Tibial artery (tissue), 4 donors: ENCODE results near the gene RAB11FIP4.

ENCODE experiments used
- DNase-seq, 2 donors: peaks; one replicate each; pipeline ENCODE4 v3.0.0-alpha.2; 2019
- H3K27ac ChIP-seq, 2 donors: fragments of 200-600 bp; sonication (generic) in 1 of 2; 1 replicate in 1 of 2; 2 replicates in 1 of 2; pipeline ENCODE4 v1.5.1; 2018 to 2019; ENCODE audit warnings: mild to moderate bottlenecking in 1 of 2
- H3K27me3 ChIP-seq, 2 donors: fragments of 200-600 bp; sonication (generic) in 1 of 2; one replicate each; pipeline versions ENCODE4 v1.5.1 to v1.6.0; 2016 to 2019
- H3K36me3 ChIP-seq, 3 donors: fragments of 200-600 bp; sonication (generic) in 2 of 3; one replicate each; pipeline ENCODE4 v1.5.1; 2016 to 2019; ENCODE audit warnings: mild to moderate bottlenecking in 2 of 3
- H3K4me1 ChIP-seq, 4 donors: fragments of 200-600 bp; sonication (generic) in 2 of 4; 1 replicate in 3 of 4; 2 replicates in 1 of 4; pipeline ENCODE4 v1.5.1; 2016 to 2019
- H3K4me3 ChIP-seq, 2 donors: fragments of 200-600 bp; sonication (generic) in 1 of 2; 1 replicate in 1 of 2; 2 replicates in 1 of 2; pipeline ENCODE4 v1.5.1; 2018 to 2019; ENCODE audit warnings: mild to moderate bottlenecking in 2 of 2
- H3K9me3 ChIP-seq, 3 donors: fragments of 200-600 bp; sonication (generic) in 1 of 3; one replicate each; pipeline ENCODE4 v1.5.1; 2016 to 2019
- intact Hi-C: fragments of 100-400 bp; cut with DNase I; formaldehyde crosslinking; loops from one replicate; pipeline ENCODE4 v1.15.0; 2023; ENCODE audit warnings: low total_unique reads
- TF ChIP-seq, protein P1 (sequence below), 2 experiments: fragments of 200-600 bp in 1 of 2; fragments of 450-650 bp in 1 of 2; IDR thresholded peaks; one replicate each; pipeline ENCODE4 v1.5.1; 2017 to 2019; ENCODE audit warnings: antibody characterized with exemption in 2 of 2, mild to moderate bottlenecking in 1 of 2, moderate library complexity in 1 of 2

The RAB11FIP4 gene

DNA sequence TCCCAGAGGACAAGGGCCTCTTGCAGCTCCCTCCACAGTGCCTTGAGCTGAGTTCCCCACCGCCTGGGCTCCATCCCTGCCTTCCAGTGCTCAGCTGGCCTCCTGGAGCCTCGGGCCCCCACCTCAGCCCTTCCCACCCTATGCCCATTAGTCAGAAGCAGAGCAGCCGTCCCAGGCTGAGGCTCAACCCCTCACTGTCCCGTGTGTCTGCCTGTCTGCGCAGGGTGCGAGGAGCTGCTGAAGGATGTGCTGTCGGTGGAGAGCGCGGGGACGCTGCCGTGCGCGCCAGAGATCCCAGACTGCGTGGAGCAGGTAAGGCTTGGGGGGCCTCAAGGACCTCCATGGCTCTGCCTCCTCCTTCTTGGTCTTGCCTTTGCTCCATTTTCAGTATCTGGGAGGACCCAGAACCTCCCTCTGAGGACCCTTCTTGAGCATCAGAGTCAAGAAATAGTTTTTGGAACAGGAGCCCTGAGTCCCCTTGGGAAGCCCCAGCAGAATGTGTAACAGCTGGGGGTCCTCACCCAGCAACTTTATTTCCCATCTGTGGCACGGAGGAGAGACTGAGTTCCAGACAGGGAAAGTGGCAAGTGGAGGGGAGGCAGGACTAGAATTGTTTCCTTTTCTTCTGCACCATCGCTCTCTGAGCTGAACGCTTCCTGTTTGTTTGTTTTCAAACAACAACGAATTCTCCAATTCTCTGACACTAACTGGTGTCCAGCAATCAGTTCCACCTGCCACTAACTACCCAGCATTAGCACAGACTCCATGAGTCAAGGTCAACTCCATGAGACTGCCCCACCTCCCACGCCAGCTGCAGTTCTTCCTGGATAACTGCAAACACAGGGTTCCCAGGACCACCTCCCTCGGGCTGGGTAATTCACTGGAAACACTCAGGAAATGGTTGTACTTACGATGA is 42.6 kb downstream of the RAB11FIP4 start:
- Histone ChIP-seq H3K27ac (no peak overlapping the region), H3K36me3 (no peaks in the 10 kb centered on the region), H3K27me3 (peaks cover 0 to 44% of the 10 kb centered on the region in 2 donors), H3K4me1 (peaks cover 0 to 6% (median 0%) of the 10 kb centered on the region in 4 donors), H3K4me3 (no peak overlapping the region), H3K9me3 (no peaks in the 10 kb centered on the region)
- DNase-seq: no peak
- intact Hi-C loops: loop anchor here (10.0 kb wide), 2 partner anchors 411 to 471 kb away; partner anchors contain the start of gene UTP6
- TF ChIP-seq, protein P1, sequence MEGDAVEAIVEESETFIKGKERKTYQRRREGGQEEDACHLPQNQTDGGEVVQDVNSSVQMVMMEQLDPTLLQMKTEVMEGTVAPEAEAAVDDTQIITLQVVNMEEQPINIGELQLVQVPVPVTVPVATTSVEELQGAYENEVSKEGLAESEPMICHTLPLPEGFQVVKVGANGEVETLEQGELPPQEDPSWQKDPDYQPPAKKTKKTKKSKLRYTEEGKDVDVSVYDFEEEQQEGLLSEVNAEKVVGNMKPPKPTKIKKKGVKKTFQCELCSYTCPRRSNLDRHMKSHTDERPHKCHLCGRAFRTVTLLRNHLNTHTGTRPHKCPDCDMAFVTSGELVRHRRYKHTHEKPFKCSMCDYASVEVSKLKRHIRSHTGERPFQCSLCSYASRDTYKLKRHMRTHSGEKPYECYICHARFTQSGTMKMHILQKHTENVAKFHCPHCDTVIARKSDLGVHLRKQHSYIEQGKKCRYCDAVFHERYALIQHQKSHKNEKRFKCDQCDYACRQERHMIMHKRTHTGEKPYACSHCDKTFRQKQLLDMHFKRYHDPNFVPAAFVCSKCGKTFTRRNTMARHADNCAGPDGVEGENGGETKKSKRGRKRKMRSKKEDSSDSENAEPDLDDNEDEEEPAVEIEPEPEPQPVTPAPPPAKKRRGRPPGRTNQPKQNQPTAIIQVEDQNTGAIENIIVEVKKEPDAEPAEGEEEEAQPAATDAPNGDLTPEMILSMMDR (IDR thresholded peaks at IDR 0.05): no peak

DNA sequence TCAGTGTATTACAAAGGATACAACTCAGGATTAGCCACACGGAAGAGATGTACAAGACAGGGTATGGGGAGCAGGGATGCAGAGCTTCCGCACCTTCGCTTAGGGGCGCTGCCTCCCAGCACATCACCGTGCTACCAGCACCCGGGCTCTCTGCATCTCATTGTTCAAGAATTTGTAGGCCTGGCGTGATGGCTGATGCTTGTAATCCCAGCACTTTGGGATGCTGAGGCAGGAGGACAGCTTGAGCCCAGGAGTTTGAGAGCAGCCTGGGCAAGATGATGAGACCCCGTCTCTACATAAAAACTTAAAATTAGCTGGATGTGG is 43.2 kb downstream of the RAB11FIP4 start:
- intact Hi-C loops: loop anchor here (10.0 kb wide), 2 partner anchors 410 to 470 kb away; partner anchors contain the start of gene UTP6
- TF ChIP-seq, protein P1 (IDR thresholded peaks at IDR 0.05): no peak
- Histone ChIP-seq H3K4me3 (no peak overlapping the region), H3K9me3 (no peaks in the 10 kb centered on the region), H3K27ac (no peak overlapping the region), H3K27me3 (peaks cover 0 to 39% of the 10 kb centered on the region in 2 donors), H3K36me3 (no peaks in the 10 kb centered on the region), H3K4me1 (peaks cover 0 to 6% (median 0%) of the 10 kb centered on the region in 4 donors)
- DNase-seq: no peak

DNA sequence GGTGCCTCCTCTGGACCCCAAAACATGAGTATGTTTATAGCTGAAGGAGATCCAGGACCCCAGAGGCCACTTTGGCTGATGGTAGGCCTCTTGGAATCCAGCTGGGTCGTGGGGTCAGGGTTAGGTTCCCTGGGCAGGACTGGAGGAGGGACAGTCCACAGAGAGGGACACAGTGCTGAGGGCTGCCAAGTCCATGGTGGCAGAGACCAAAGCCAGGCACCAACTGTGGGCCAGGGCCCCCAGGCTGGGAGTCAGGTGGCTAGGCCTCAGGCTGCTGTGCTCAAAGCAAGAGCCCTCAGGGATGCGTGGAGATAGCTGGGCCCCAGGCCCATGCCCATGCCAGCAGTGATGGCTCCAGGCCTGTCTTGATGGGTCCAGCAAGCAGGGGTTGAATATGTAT is 44.1 kb downstream of the RAB11FIP4 start:
- TF ChIP-seq, protein P1 (IDR thresholded peaks at IDR 0.05): no peak
- Histone ChIP-seq H3K27ac (no peak overlapping the region), H3K4me1 (peaks cover 0 to 6% (median 0%) of the 10 kb centered on the region in 4 donors), H3K4me3 (no peak overlapping the region), H3K27me3 (peaks cover 0 to 38% of the 10 kb centered on the region in 2 donors), H3K36me3 (no peaks in the 10 kb centered on the region), H3K9me3 (no peaks in the 10 kb centered on the region)
- intact Hi-C loops: loop anchor here (10.0 kb wide), 2 partner anchors 409 to 469 kb away; partner anchors contain the start of gene UTP6
- no peak for DNase-seq

DNA sequence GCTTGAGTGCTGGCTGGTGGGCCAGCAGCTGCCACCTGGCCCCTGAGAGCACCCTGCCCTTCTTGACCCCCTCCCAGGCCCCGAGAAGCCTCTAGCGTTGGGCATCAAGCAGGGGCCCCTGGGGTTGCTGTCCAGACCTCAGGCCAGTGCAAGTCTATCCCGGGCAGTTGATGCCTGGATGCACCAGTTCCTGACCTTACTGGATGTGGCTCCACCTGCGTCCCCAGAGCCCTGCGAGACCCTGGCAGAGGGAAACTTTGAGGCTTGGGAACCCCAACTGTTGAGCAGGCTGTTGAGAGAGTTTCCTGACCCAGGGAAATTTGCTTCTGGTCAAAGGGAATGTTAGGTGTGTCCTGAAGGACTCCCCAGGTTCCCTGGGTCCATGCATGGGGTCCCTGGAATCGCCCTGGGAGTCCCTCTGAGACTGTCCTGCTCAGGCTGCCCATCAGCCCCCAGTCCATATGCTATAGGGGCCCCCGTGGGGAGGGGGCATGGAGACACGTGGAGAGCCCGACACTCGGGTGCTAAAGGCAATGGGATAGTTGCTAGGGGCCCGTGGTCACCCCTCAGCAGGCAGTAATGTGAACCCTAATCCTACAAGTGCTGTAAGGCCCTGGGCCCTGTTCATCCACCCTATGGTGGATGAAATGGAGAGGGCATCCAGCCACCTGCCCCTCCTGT is 46.4 kb downstream of the RAB11FIP4 start:
- H3K9me3 ChIP-seq: no peaks in the 10 kb centered on the region
- TF ChIP-seq, protein P1 (IDR thresholded peaks at IDR 0.05): no peak
- peaks cover 0 to 6% (median 0%) of the 10 kb centered on the region in 4 donors for H3K4me1 ChIP-seq
- DNase-seq: no peak
- H3K36me3 ChIP-seq: no peaks in the 10 kb centered on the region
- H3K27ac ChIP-seq: no peak overlapping the region
- H3K4me3 ChIP-seq: no peak overlapping the region
- intact Hi-C loops: loop anchor here (2.0 to 10.0 kb wide), 3 partner anchors 87 to 467 kb away; partner anchors contain the start of gene UTP6
- H3K27me3 ChIP-seq: peaks cover 0 to 20% of the 10 kb centered on the region in 2 donors

DNA sequence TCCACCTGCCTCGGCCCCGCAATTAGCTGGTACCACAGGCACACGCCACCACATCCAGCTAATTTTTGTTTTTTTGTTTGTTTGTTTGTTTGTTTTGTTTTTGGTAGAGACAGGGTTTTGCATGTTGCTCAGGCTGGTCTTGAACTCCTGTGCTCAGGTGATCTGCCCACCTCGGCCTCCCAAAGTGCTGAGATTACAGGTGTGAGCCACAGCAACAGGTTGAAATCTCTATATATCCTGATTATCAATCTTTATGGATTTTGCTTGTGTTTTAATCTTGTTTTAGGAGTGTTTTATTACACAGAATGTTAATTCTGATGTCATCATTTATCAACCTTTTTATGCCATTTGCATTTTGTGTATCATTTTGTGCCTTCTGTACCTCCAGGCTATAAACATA is 48.2 kb downstream of the RAB11FIP4 start:
- H3K9me3 ChIP-seq: no peaks in the 10 kb centered on the region
- H3K27me3 ChIP-seq: peaks cover 0 to 7% of the 10 kb centered on the region in 2 donors
- H3K27ac ChIP-seq: no peak overlapping the region
- intact Hi-C loops: loop anchor here (2.0 to 10.0 kb wide), 3 partner anchors 85 to 465 kb away; partner anchors contain the start of gene UTP6
- no peak overlapping the region for H3K4me3 ChIP-seq
- TF ChIP-seq, protein P1 (IDR thresholded peaks at IDR 0.05): no peak
- H3K4me1 ChIP-seq: peaks cover 0 to 6% (median 0%) of the 10 kb centered on the region in 4 donors
- no peaks in the 10 kb centered on the region for H3K36me3 ChIP-seq
- DNase-seq: no peak
